Uterus (tissue), 2 donors: ENCODE measurements around the gene HPS3.

Experiments used
- POLR2A ChIP-seq, 2 donors: fragments of 450-650 bp; IDR thresholded peaks; one replicate each; pipeline ENCODE4 v1.6.1; 2016; ENCODE audit warnings: antibody characterized with exemption in 2 of 2, mild to moderate bottlenecking in 1 of 2, moderate library complexity in 1 of 2
- TF ChIP-seq, protein P1 (sequence below), 4 experiments: fragments of 200-600 bp in 2 of 4; fragments of 450-650 bp in 2 of 4; sonication (generic) in 2 of 4; IDR thresholded peaks; one replicate each; pipeline ENCODE4 v1.5.1; 2016 to 2019; ENCODE audit warnings: antibody characterized with exemption in 4 of 4, mild to moderate bottlenecking in 2 of 4, moderate library complexity in 1 of 4

DNA sequence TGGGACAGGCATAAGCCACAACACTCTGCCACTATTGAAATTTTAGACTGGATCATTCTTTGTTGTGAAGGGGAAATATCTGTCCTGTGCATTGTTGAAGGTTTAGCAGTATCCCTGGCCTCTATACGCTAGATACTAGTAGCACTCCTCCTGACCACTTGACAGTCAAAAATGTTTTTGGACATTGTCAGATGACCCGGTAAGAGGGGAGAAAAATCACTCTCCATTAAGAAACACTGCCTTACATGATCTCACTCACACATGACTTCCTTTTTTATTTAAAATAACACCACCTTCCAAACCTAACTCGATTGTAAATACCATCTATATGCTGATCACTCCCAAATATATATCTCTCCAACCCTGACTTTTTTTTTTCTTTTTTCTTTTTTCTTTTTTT is 27.8 kb upstream of the HPS3 start:
- no peak for TF ChIP-seq POLR2A (IDR thresholded peaks at IDR 0.05)
- TF ChIP-seq, protein P1, sequence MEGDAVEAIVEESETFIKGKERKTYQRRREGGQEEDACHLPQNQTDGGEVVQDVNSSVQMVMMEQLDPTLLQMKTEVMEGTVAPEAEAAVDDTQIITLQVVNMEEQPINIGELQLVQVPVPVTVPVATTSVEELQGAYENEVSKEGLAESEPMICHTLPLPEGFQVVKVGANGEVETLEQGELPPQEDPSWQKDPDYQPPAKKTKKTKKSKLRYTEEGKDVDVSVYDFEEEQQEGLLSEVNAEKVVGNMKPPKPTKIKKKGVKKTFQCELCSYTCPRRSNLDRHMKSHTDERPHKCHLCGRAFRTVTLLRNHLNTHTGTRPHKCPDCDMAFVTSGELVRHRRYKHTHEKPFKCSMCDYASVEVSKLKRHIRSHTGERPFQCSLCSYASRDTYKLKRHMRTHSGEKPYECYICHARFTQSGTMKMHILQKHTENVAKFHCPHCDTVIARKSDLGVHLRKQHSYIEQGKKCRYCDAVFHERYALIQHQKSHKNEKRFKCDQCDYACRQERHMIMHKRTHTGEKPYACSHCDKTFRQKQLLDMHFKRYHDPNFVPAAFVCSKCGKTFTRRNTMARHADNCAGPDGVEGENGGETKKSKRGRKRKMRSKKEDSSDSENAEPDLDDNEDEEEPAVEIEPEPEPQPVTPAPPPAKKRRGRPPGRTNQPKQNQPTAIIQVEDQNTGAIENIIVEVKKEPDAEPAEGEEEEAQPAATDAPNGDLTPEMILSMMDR (IDR thresholded peaks at IDR 0.05): no peak
